ENCODE results near the gene TLE2.

The TLE2 gene

GRCh38 chr19:2949939-2950285, 79.2 kb downstream of the TLE2 start:
- DNase-seq (ENCODE audit: low read depth): no peak
